HG03354 (cell line): ENCODE results near the gene PPTC7.
"Not testable (repeated sequence)": the region's sequence is repeated elsewhere in the genome, so short reads cannot be mapped to it uniquely, and the experiment has no call there.

Source experiments
- ATAC-seq: cut with Tn5 transposase; IDR thresholded peaks from one replicate; pipeline ENCODE4 v1.9.1; 2021; ENCODE audit warnings: mild to moderate bottlenecking; ENCODE audit not compliant: unreplicated experiment, poor library complexity, severe bottlenecking

PPTC7 gene

DNA sequence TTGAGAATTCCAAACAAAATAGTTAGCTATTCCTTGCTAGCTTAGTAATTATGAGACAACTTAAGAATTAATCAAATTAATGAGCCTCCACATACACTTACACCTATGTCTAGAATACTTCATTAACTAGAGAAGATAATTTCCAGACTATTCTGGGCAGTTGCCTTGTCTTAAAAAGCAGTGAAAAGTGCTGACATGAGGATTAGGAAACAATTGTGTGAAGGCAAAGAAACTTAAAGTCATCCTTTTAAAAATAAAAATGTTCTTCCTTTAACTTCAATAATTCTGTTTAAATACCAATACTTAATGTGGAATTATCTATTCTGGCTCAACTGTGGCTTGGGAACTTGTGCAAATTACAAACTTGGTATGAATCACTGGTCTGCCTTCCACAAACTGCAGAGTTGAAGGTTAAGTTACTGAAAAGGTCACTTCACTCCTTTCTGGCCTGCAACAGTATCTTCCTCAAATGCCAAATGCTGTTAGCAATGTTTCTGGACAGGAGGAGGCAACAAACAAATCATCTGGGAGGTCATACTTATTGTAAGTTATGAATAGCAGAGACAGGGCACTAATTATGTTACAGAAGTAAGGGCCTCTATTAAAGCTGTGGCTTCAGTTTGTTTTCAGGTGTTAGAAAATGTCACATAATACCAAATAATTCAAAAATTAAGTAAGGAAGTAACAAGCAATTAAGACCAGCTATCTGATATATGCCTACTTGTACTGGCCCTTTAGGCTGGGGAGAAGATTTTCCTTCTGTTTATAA is 19.2 kb downstream of the PPTC7 start:
- ATAC-seq: no peak

DNA sequence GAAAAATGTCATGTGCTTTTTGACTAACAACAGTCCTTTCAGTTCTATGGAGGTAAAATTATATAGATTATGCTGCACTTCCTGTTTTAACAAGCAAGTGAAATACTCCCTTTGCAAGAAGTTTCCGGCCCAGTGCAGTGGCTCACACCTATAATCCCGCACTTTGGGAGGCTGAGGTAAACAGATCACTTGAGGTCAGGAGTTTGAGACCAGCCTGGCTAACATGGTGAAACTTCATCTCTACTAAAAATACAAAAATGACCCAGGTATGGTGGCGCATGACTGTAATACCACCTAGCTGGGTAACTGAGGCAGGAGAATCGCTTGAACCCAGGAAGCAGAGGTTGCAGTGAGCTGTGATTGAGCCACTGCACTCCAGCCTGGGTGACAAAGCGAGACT is 20.7 kb downstream of the PPTC7 start:
- ATAC-seq: not testable (repeated sequence)

- ATAC-seq: no peak
These were observed 21.5 kb downstream of the PPTC7 start for GRCh38 chr12:110561471-110562201.

DNA sequence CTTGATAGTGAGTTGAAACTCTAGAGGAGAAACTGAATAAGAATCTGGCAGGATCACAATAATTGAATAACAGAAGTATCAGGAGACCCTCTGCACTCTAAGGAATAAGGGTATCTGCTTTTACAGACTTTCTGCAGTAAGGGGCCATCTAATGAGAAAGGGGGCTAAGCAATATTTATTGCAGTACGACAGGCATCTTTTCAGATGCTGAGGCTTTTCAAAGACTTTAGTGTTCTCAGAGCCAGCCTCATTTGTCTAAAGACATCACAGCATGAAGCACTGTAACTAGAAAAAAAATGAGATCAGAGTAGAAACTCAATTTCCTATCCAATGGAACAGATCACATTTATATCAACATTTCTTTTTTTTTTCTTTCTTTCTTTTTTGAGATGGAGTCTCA is 22.2 kb downstream of the PPTC7 start:
- no peak for ATAC-seq

- ATAC-seq: no peak
These were observed 23.1 kb downstream of the PPTC7 start for GRCh38 chr12:110560048-110560447.

GRCh38 chr12:110558945-110559344 is 24.2 kb downstream of the PPTC7 start:
- not testable (repeated sequence) for ATAC-seq

- ATAC-seq: no peak
These were observed 25.8 kb downstream of the PPTC7 start for GRCh38 chr12:110557300-110557699.

DNA sequence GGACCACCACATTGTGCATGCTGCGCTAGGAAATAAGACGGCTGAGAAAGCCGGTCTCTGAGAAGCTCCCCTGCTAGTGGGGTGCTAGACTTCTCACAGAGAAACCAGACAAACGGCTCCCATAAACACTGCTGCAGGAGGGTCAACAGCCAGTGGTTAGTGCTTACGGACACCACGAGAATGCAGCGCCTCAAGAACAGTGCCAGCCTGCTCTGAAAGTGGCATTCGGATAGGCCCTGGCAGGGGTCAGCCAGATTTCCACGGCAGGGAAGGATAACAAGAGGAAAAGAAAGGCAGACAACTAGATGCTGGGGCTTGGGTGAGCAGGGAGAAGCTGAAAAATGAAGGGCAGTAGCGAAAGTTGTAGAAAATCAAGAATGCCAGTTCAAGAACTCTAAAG is 26.4 kb downstream of the PPTC7 start:
- ATAC-seq: no peak

GRCh38 chr12:110555577-110556406 is 27.3 kb downstream of the PPTC7 start:
- no peak for ATAC-seq

DNA sequence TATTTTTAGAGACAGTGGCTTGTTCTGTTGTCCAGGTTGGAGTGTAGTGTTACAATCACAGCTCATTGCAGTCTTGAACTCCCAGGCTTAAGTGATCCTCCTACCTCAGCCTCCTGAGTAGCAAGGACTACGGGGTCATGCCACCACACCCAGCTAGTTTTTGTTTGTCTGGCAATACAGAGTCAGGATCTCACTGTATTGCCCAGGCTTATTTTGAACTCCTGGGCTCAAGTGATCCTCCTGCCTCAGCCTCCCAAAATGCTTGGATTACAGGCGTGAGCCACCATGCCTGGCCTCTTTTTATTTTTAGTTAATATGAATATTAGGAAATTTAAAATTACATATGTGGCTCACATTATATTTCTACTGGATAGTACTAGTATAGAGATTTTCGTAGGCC is 28.9 kb downstream of the PPTC7 start:
- ATAC-seq: no peak

DNA sequence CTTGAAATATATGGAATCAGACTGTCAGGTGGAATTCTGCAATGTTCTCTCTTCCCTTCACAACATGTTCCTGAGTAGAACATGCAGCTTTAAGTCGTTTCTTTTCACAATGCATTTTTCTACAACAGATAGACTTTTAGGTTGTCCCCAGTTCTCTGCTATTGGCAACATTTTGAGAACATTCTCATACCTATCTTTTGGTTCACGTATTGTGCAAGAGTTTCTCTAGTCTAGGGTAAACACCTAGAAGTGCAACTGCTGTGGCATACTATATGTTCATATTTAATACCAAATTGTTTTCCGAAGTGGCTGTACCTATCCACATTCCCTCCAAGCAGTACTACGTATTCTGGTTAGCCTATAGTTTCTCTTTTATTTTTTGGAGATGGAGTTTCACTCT is 32.1 kb downstream of the PPTC7 start:
- ATAC-seq: no peak

- ATAC-seq: no peak
These were observed 33.4 kb downstream of the PPTC7 start for GRCh38 chr12:110549716-110550115.

GRCh38 chr12:110548678-110549077 is 34.4 kb downstream of the PPTC7 start:
- no peak for ATAC-seq

GRCh38 chr12:110547090-110547489 is 36.0 kb downstream of the PPTC7 start:
- no peak for ATAC-seq

GRCh38 chr12:110546339-110546738 is 36.8 kb downstream of the PPTC7 start:
- ATAC-seq: no peak

GRCh38 chr12:110545812-110546211 is 37.3 kb downstream of the PPTC7 start:
- ATAC-seq: no peak

- not testable (repeated sequence) for ATAC-seq
These were observed 37.9 kb downstream of the PPTC7 start for GRCh38 chr12:110545259-110545658.

- no peak for ATAC-seq
These were observed 39.2 kb downstream of the PPTC7 start for GRCh38 chr12:110543965-110544364.

- no peak for ATAC-seq
These were observed 39.7 kb downstream of the PPTC7 start for GRCh38 chr12:110543252-110543959.

DNA sequence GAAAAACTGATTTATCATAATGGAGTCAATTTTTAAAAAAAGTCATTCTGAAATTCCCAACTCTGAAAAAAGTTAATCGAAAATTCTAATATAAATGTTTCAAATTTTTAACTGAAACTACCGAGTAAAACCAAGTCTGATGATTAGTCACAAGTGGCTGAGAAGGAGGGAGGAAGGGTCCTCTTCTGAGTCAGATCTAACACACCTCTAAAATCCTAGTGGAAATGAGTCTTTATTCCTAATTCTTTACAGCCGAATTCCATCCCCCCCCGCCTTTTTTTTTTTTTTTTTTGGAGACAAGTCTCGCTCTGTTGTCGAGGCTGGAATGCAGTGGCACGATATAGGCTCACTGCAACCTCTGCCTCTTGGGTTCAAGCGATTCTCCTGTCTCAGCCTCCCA is 43.1 kb downstream of the PPTC7 start:
- ATAC-seq: no peak
